ENCODE results near the gene APOD.

DNA sequence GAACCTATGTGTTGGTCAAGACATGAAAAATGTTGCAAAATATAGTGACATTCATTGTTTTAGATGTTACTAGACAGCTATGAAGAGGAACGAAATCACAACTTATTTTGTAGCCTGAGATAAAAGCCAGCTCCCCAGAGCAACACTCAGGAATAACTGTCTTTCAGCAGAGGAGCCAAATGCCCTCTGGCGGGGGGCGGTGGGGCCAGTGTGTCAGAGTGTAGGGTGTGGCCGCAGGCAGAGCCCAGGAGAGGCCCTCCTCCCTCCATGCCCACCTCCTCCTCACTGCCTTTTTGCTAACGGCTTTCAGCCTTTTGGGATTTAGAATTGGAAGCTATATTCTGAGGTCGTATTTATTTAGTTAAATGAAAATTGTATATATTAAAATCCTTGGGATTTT, 16.9 kb downstream of the APOD start:
- TF ChIP-seq, protein P1, sequence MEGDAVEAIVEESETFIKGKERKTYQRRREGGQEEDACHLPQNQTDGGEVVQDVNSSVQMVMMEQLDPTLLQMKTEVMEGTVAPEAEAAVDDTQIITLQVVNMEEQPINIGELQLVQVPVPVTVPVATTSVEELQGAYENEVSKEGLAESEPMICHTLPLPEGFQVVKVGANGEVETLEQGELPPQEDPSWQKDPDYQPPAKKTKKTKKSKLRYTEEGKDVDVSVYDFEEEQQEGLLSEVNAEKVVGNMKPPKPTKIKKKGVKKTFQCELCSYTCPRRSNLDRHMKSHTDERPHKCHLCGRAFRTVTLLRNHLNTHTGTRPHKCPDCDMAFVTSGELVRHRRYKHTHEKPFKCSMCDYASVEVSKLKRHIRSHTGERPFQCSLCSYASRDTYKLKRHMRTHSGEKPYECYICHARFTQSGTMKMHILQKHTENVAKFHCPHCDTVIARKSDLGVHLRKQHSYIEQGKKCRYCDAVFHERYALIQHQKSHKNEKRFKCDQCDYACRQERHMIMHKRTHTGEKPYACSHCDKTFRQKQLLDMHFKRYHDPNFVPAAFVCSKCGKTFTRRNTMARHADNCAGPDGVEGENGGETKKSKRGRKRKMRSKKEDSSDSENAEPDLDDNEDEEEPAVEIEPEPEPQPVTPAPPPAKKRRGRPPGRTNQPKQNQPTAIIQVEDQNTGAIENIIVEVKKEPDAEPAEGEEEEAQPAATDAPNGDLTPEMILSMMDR (conservative IDR thresholded peaks at IDR 0.05; ENCODE audit: low read depth, low read length) = no peak
- no peak for TF ChIP-seq EZH2 (IDR thresholded peaks at IDR 0.05; ENCODE audit: borderline replicate concordance, low read depth, low read length, poor library complexity, severe bottlenecking)

Measured in A673 (cell line).